Upper lobe of left lung (tissue), 6 donors: ENCODE data around the gene MMP3. TPM values are rescaled to one million over a fixed set of nuclear protein-coding genes. Genes with fewer than 3 reads are reported as not detected.

ENCODE experiments used
- ATAC-seq, 2 donors: fragments of 200-7000 bp; cut with Tn5 transposase; one replicate each; pipeline ENCODE4 v1.9.1; 2022; ENCODE audit warnings: mild to moderate bottlenecking in 2 of 2, moderate library complexity in 2 of 2; ENCODE audit not compliant: low FRiP score in 2 of 2
- DNase-seq, 2 donors: peaks; one replicate each; pipeline ENCODE4 v3.0.0-alpha.2; 2019 to 2020
- H3K27ac ChIP-seq, 4 donors: fragments of 200-600 bp; sonication (generic); one replicate each; pipeline ENCODE4 v1.5.1; 2016 to 2019
- H3K27me3 ChIP-seq, 4 donors: fragments of 200-600 bp; sonication (generic); one replicate each; pipeline ENCODE4 v1.5.1; 2017 to 2019
- H3K36me3 ChIP-seq, 4 donors: fragments of 200-600 bp; sonication (generic); one replicate each; pipeline ENCODE4 v1.5.1; 2016 to 2019
- H3K4me1 ChIP-seq, 4 donors: fragments of 200-600 bp; sonication (generic); one replicate each; pipeline ENCODE4 v1.5.1; 2018 to 2019
- H3K4me3 ChIP-seq, 4 donors: fragments of 200-600 bp; sonication (generic); one replicate each; pipeline ENCODE4 v1.5.1; 2017 to 2019; ENCODE audit warnings: mild to moderate bottlenecking in 2 of 4, moderate library complexity in 1 of 4
- H3K9me3 ChIP-seq, 4 donors: fragments of 200-600 bp; sonication (generic); one replicate each; pipeline ENCODE4 v1.5.1; 2018 to 2019
- CTCF ChIP-seq, 6 experiments: fragments of 450-650 bp in 4 of 6; fragments of 200-600 bp in 2 of 6; sonication (generic) in 2 of 6; IDR thresholded peaks; one replicate each; pipeline ENCODE4 v1.5.1; 2016 to 2019; ENCODE audit warnings: antibody characterized with exemption in 6 of 6
- EP300 ChIP-seq, 4 donors: sonication (generic); formaldehyde crosslinking; IDR thresholded peaks; one replicate each; pipeline ENCODE4 v1.5.1; 2017; ENCODE audit warnings: antibody characterized with exemption in 4 of 4, control low read depth in 2 of 4
- POLR2A ChIP-seq, 4 donors: fragments of 450-650 bp; IDR thresholded peaks; one replicate each; pipeline ENCODE4 v1.5.1; 2016 to 2017; ENCODE audit warnings: antibody characterized with exemption in 4 of 4, mild to moderate bottlenecking in 2 of 4
- POLR2AphosphoS5 ChIP-seq, 2 donors: sonication (generic); formaldehyde crosslinking; IDR thresholded peaks; one replicate each; pipeline ENCODE4 v1.5.1; 2017; ENCODE audit warnings: antibody characterized with exemption in 2 of 2
- WGBS, 2 donors: methylation state at CpG; one replicate each; pipeline ENCODE4 v1.1.5; 2017 to 2018; 5-methylcytosine and 5-hydroxymethylcytosine counted together
- total RNA-seq, 6 donors: library from RNA; depleted of rRNA in 4 of 6; stranded (reverse); fragments of >200 nt in 4 of 6; gene quantifications; one replicate each; pipeline versions ENCODE4 v1.1.0 to v1.2.1, GENCODE V29; 2016 to 2021
- donor health status: DM: no; HTN: no; CAD: no; lungs with moderate emphysema.
- donor health status: DM: no; HTN: yes; CAD: no; lungs with severe emphysema.

MMP3 gene
- total RNA-seq, 6 donors from 2014 or later, result 0.47 to 1.8 TPM; not detected in 4

GRCh38 chr11:102831128-102831488, 12.3 kb downstream of the MMP3 start:
- Histone ChIP-seq H3K4me3 (peak overlapping the region in 1 of 4 donors; percentile 25), H3K27ac (no peak overlapping the region), H3K27me3 (no peaks in the 10 kb centered on the region), H3K9me3 (no peaks in the 10 kb centered on the region), H3K4me1 (peaks cover 0 to 5% (median 0%) of the 10 kb centered on the region in 4 donors), H3K36me3 (no peaks in the 10 kb centered on the region)
- DNase-seq (no peak), ATAC-seq (no peak)
- TF ChIP-seq EP300 (IDR thresholded peaks at IDR 0.05), result no peak
- TF ChIP-seq POLR2A (IDR thresholded peaks at IDR 0.05), result no peak
- TF ChIP-seq POLR2AphosphoS5 (IDR thresholded peaks at IDR 0.05), result no peak
- TF ChIP-seq CTCF (IDR thresholded peaks at IDR 0.05), result no peak
- WGBS, 2 donors, result 60 to 64% methylated on average over 2 of the region's 2 CpGs

- Histone ChIP-seq H3K9me3 (no peaks in the 10 kb centered on the region), H3K4me3 (no peak overlapping the region), H3K4me1 (peaks cover 0 to 5% (median 0%) of the 10 kb centered on the region in 4 donors), H3K27me3 (no peaks in the 10 kb centered on the region), H3K36me3 (no peaks in the 10 kb centered on the region), H3K27ac (no peak overlapping the region)
- TF ChIP-seq CTCF (IDR thresholded peaks at IDR 0.05), result no peak
- TF ChIP-seq POLR2A (IDR thresholded peaks at IDR 0.05), result no peak
- ATAC-seq, result no peak
- 69 to 72% methylated on average over 5 of the region's 5 CpGs for whole genome bisulfite sequencing, 2 donors
- DNase-seq, result no peak
Observed at GRCh38 chr11:102830001-102830727, 13.2 kb downstream of the MMP3 start.

- H3K4me3 ChIP-seq, result no peak overlapping the region
- H3K9me3 ChIP-seq, result no peaks in the 10 kb centered on the region
- TF ChIP-seq EP300 (IDR thresholded peaks at IDR 0.05) (no peak), CTCF (IDR thresholded peaks at IDR 0.05) (no peak), POLR2AphosphoS5 (IDR thresholded peaks at IDR 0.05) (no peak), POLR2A (IDR thresholded peaks at IDR 0.05) (no peak)
- no peaks in the 10 kb centered on the region for H3K27me3 ChIP-seq
- no peaks in the 10 kb centered on the region for H3K36me3 ChIP-seq
- peaks cover 0 to 5% (median 0%) of the 10 kb centered on the region in 4 donors for H3K4me1 ChIP-seq
- H3K27ac ChIP-seq, result no peak overlapping the region
- ATAC-seq (no peak), DNase-seq (no peak)
- 71 to 74% methylated on average over 6 of the region's 6 CpGs for WGBS, 2 donors
Observed at GRCh38 chr11:102829316-102830000, 14.0 kb downstream of the MMP3 start.

- H3K36me3 ChIP-seq, result no peaks in the 10 kb centered on the region
- H3K4me1 ChIP-seq, result no peaks in the 10 kb centered on the region
- TF ChIP-seq POLR2AphosphoS5 (IDR thresholded peaks at IDR 0.05) (no peak), POLR2A (IDR thresholded peaks at IDR 0.05) (no peak), EP300 (IDR thresholded peaks at IDR 0.05) (no peak), CTCF (IDR thresholded peaks at IDR 0.05) (no peak)
- H3K27me3 ChIP-seq, result no peaks in the 10 kb centered on the region
- no peak for ATAC-seq
- DNase-seq, result no peak
- no peak overlapping the region for H3K4me3 ChIP-seq
- WGBS, 2 donors, result 90 to 94% methylated on average over 1 of the region's 1 CpG
- H3K27ac ChIP-seq, result no peak overlapping the region
- no peaks in the 10 kb centered on the region for H3K9me3 ChIP-seq
Observed at GRCh38 chr11:102824556-102824955, 18.9 kb downstream of the MMP3 start.
